HG03064 (cell line): Measurements from ENCODE around the gene C2CD3.
"Not testable (repeated sequence)": the region's sequence is repeated elsewhere in the genome, so short reads cannot be mapped to it uniquely, and the experiment has no call there.

ENCODE experiments used
- ATAC-seq: cut with Tn5 transposase; IDR thresholded peaks from one replicate; pipeline ENCODE4 v1.9.1; 2021; ENCODE audit warnings: low read depth; ENCODE audit not compliant: unreplicated experiment

C2CD3 gene

DNA sequence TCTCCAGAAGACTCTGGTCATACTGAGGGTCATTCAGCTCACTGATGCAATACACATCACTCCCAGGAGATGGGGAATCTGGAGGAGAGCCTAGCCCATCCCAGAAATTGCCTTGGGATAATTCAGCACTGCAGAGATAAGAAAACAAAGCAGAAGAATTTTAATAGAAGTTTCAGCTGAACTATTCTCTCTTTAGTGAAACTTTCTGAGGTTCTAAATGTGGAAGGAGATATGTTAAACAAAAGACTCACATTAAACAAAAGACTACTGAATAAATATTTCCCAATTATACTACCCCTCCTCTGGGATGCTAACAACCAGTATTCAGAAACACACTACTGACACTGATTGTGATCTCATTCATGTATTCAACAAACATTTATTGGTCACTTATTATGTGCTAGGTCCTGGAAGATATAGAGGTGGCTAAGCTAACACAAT lies 47.8 kb downstream of the C2CD3 start:
- ATAC-seq: no peak

DNA sequence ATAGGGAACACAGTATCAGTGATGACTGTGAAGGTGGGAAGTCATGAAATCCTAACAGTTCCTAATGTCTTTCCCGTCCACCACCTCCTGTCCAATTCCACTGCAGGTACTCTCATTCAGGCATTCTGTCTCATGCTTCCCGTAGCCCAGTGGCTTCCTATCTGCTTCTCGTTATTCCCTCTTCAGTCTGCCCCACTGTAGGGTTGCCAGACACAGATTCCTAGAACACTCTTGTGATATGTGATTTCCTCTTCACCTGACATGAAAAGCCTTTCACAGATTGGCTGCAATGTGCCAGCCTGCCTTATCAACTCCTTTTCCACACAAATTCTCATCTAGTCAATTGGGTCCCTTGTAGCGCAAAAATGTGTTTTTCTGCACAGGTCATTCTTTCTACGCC lies 49.0 kb downstream of the C2CD3 start:
- no peak for ATAC-seq

DNA sequence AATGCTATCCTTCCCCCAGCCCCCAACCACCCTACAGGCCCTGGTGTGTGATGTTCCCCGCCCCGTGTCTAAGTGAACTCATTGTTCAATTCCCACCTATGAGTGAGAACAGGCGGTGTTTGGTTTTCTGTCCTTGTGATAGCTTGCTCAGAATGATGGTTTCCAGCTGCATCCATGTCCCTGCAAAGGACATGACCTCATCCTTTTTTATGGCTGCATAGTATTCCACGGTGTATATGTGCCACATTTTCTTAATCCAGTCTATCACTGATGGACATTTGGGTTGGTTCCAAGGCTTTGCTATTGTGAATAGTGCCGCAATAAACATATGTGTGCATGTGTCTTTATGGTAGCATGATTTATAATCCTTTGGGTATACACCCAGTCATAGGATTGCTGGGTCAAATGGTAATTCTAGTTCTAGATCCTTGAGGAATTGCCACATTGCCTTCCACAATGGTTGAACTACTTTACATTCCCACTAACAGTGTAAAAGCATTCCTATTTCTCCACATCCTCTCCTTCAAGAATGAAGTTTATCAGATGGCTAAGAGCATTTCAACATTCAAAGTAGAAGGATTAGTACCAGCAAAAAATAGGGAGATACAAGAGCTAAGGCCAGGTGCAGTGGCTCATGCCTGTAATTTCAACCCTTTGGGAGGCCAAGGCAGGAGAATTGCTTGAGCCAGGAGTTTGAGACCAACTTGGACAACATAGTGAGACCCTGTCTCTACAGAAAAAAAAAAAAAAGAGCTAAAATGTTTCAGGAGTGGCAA lies 50.4 kb downstream of the C2CD3 start:
- not testable (repeated sequence) for ATAC-seq

DNA sequence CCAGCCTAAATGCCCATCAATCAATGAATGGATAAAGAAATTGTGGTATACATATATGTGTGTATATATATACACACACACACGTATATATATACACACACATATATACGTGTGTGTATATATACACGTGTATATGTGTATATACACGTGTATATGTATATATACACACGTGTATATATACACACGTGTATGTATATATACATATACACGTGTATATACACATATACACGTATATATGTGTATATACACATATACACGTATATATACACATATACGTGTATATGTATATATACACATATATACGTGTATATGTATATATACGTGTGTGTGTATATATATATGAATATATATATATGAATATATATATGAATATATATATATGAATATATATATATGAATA lies 54.1 kb downstream of the C2CD3 start:
- ATAC-seq: no peak

DNA sequence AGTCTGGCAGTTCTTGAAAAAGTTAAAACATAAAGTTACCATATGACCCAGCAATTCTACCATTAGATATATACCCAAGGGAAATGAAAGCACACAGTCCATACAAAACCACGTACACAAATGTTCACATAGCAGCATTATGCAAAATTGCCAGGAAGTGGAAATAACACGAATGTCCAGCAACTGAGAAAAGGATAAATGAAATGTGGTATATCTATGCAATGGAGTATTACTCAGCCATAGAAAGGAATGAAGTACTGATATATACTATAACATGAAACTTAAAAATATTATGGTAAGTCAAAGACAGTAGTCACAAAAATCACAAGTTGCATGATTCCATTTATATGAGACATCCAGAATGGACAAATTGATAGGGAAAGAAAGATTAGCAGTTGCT lies 57.9 kb downstream of the C2CD3 start:
- no peak for ATAC-seq

DNA sequence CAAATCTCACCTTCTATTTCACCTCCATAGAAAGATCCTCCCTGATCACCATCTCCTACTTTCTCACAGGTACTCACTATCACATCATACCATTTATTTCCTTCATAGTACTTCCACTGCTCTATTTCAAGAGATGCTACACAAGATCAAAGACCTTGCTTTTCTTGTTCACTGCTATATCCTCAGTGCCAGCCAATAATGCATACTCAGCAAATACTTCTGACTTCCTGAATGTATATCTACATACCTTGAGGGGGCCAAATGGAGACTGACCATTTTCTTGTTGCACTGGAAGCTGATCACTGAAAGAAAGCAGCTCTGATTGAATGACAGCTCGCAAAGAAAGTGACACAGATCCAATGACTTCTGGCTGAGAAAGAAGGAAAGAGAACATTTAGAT lies 64.7 kb downstream of the C2CD3 start:
- ATAC-seq: no peak

DNA sequence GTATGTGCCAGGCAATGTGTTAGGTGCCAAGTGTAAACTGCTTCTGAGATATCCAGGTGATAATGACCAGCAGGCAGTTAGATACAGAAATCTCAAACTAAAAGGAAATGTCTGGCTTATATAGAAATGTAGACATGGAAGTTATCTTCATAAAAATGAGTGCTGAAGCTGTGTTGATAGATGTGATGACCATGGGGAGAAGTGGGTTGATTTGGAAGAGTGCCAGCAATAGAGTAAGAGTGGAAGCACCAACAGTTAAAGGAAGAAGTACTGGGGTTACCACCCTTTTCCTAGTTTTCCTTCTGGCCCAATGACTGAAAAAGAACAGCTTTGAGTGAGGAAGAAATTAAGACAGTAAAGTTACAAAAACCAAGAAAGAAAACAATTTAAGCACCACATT lies 68.5 kb downstream of the C2CD3 start:
- no peak for ATAC-seq

DNA sequence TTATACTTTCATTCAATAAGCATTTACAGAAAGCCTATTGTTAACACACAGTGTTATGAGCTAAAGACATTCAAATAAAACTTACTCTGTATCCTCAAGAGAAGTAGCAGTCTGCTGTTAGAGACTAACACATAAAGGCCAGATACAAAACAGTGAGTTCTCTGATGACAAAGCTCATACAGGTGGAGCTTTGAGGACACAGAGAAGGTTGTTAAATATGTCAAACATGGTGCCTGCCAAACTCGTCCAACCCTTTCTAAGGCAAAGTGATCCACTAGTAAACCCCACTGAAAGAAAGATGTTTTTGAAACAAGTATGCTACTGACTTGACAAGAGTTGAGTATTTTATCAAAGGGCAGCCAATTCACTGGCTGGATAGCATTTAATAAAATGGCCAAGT lies 70.1 kb downstream of the C2CD3 start:
- no peak for ATAC-seq

DNA sequence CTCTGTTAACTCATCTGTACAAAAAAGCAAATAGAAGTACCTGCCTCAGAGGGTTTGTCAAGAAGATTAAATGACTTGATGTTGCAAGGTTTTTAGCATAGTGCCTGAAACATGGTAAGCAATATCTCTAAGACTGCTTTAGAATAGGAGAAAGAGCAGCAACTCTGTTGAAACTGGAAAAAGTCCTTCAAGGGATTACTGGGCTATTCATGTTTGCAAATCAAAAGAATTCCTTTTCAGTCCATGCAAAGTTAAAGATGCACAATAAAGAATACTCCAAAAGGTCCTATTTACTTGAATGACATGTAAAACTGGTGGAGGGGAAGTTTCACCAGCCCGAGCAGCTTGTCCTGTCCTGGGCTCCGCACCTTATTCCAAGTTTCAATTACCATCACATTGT lies 70.6 kb downstream of the C2CD3 start:
- no peak for ATAC-seq

DNA sequence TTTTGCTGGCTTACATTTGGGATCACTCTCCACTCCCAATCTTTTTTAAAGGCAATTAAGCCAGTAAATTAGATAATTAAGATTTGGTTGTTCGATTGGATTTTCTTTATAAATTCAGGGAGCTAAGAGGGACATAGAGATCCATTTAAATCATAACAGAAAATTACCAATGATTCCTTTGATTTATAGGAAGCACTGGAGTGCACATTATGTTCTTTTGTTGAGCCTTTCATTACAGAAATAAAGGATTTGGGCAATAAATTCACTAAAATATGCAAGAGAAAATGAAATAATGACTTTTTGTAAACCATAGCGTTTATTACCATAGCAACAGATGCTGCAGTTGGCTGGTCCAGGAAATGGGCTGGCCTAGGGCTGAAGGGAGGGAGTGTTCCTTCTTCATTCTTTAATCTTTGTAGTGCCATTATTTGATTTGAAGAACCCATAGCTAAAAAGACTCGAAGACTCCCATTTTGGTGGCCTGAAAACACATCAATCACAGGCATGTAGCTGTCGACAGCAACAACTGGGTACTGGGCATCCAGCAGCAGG lies 73.0 kb downstream of the C2CD3 start:
- no peak for ATAC-seq

DNA sequence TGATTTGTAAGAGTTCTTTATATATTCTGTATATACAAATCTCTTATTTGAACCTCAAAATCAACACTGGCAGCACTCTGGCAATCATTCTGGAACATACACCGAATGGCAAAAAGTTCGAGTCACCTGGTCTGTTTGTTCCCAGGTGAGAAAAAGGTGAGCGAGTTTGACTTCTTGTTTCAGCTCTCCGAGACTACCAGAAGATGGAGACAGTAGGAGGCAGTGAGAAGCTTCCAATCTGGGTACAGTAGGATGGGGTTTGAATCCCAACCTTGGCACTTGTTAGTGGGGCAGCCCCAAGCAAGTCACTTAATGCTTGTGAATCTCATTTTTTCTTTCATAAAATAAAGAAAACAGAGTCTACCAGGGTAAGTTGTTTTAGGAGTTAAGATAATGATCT lies 76.4 kb downstream of the C2CD3 start:
- ATAC-seq: no peak

DNA sequence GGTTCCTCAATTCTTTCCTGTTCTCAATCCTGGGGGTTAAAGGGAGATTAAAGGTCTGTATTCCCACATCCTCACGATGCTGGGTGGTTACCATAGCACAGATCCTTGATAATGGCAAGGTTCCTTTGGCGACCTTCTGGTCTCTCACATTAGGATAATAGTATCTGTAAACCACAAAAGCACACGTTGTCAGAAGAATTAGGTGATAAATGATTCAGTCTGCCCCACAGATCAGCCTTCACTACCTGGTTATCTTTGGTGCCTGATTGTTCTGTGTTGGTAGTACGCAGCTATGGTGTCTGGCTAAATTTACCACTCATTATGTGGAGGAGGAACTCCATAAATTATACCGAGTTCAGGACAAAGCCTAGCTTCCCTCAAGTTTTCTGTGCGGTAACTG lies 78.4 kb downstream of the C2CD3 start:
- ATAC-seq: no peak

DNA sequence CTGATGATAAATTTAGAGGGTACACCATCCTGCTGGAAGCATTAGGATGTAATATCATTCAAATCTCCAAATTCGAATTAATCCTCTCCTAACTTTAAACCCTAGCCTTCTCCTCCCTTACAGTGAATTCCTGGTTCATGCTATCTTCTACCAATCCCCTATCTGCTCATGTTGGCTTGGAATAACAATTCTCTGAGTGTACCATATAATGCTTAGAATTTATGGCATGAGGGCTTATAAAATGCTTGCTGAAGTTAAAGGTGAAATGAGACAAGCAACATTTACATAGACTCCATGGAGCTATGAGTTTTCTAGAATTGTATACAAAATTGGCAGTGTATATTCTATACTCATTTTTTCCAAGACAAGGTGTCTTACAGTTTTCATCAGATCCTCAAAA lies 79.3 kb downstream of the C2CD3 start:
- ATAC-seq: no peak

DNA sequence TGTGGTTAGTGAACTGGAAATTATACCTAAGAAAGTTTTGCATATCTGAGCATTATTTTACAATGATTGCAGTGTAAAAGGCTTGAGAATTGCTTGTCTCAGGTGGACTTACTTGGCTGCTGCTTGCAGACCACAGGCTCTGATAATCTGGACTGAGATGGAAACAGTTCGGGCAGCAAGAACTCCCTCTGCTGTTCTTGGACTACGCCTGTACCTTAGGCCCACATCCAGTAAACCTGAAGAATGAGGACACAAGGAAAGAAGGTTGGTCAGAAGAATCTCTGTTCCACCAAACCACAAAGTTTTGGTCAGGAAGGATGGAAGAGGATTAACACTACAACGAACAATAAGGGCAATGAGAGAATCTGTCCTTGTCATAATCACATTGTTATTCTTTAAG lies 80.1 kb downstream of the C2CD3 start:
- ATAC-seq: no peak

DNA sequence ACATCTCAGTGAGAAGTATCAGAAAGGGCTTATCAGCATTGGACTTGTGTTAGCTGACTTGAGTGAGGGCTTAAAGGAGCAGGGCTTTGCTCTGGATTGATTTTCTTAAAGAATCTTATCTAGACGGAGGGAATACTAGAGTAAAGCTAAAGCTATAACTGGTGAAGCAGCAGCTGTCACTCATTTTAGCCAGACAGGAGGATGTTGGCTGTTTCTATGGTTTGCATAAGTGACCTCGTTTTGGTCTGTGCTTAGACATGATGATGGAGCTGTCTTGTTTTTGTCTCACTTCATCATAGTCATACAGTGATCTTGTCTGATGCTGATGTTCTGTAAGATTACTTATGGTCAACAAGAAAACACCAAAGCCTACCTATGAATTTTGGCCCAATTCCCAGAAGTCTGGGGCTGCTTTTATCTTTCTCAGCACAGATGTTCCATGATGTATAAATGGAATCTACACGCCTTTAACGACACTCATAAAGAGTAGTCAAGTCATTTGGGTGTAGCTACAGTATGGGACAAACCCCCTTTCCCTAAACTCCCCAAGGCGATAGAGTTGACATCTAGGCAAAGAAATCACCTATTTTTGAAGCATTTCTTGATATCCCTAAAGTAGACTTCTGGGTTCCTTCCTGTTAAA lies 84.4 kb downstream of the C2CD3 start:
- no peak for ATAC-seq

DNA sequence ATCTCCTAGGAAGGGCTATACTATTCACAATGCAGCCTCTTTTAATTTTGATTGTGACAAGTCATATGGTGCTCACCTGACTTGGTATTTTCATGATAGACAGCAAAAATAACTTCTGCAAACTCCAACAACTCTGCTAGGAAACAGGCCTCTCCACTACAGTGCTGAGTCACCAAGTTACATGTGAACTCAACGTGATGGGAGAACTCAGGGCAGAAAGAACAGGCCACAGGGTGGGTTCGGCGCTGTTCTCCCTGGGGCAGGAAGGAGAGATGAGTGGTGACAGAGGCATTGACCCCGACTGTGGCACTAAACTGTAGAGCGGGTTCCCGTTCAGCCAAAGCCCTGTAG lies 85.3 kb downstream of the C2CD3 start:
- ATAC-seq: no peak

DNA sequence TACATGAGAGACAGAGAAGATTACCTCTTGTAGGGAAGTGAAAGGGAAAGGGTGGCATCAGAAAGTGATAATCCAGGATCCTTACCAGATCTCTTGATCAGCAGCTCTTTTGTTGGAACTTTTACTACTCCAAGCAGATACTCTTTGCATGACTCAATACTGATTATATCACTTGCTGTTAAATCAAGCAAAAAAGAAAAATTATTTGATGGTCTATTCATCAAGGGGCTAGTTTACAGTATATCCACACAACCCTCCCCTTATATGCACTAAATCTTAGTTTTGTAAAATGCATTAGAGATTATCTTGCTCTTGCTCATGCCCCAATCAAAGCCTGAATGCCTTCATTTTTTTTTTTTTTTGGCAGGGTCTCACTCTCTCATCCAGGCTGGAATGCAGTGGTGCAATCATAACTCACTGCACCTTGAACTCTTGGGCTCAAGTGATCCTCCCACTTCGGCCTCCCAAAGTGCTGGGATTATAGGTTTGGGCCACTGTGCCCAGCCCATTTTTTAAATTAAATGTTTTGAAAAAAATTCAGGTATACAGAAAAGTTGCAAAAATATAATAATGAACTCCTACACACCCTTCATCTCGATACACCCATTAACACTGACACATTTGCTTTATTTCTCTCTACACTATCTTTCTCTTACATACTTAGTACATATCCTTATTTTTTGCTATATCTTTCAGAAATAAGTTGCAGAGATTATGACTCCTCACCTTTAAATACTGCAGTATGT lies 85.8 kb downstream of the C2CD3 start:
- ATAC-seq: no peak

DNA sequence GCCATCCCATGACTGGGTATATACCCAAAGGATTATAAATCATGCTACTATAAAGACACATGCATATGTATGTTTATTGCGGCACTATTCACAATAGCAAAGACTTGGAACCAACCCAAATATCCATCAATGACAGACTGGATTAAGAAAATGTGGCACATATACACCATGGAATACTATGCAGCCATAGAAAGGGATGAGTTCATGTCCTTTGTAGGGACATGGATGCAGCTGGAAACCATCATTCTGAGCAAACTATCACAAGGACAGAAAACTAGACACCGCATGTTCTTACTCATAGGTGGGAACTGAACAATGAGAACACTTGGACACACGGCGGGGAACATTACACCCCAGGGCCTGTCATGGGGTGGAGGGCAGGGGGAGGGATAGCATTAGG lies 86.9 kb downstream of the C2CD3 start:
- not testable (repeated sequence) for ATAC-seq

DNA sequence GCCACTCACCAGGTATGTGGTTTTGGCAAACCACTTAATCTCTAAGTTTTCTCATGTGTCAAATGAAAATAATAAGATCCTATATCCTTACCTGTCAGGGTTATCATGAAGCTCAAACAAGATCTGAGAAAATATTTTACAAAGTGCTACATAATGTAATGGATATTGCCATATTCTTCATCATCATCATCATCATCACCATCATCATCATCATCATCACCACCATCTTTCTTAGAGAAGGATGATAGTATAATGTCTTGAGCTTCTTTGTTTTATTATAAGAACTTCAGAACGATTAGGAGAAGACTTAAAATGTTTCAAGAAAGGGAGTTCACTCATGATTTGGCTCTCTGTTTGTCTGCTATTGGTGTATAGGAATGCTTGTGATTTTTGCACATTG lies 89.4 kb downstream of the C2CD3 start:
- no peak for ATAC-seq

DNA sequence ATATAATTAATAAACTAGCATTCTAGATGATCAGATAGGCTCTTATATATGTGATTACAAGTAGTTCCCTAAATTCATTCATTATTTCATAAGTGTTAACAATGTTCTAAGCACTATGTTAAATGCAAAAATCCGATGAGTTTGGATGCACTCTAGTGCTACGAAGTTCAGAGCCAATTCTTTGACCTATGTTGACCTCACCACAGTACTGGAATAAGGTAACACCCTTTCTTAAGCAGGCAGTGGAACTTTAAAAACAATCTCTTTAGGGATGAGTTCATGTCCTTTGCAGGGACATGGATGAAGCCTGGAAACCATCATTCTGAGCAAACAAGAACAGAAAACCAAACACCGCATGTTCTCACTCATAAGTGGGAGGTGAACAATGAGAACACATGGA lies 93.6 kb downstream of the C2CD3 start:
- ATAC-seq: no peak

DNA sequence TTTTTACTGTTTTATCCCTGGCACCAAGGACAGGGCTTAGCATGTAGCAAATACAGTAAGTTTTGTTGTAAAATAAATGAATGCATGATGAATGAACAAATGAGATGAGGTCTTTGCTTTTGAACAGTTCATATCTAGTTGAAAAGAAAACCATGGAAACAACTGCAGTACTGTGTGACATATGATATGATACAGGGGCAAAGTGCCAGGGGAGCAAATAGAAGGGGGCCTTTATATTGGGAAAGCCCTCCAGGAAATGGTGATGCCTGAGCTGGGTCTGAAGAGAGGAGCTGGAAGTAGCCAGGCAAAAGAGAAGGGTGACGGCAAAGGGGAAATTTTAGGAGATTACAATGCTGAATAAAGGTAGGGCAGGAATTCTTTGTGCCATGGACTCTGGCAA lies 98.1 kb downstream of the C2CD3 start:
- ATAC-seq: no peak

DNA sequence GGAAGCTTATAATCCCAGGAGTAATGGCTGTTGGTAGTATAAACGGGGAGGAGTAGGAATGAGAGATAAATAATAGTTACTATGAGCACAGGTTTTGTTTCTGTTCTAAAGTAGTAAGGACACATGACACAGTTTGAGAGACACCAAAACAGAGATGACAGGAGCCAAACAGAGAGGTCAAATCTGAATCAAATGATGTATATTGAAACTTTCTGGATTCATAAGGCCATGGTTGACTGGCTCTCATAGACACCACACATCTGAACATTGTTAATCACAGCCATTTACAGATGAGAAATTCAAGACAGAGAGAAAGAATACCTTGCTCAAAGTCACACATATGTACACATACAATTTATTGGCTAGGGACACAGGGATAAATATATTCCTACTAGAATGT lies 98.5 kb downstream of the C2CD3 start:
- ATAC-seq: no peak
